Measurements from ENCODE around the gene CEP70.
"Not testable (repeated sequence)": the region's sequence is repeated elsewhere in the genome, so short reads cannot be mapped to it uniquely, and the experiment has no call there.

CEP70 gene

DNA sequence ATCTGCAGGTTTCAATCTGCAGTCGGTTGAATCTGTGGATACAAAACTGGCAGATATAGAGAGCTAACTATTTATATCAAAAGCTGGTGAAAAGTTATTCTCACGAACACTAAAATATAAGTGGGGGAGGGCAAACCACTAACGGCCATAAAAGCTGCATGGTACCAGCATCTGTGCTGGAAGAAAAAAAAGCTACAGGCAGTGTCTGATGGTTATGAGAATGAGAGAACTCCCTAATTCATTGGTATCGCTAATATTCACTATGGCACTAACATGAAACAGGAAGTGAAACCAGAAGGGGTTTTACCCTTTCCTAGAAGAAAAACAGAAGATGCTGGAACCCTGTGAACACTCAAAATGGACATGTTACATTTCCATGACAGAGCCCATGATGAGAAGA is 15.9 kb downstream of the CEP70 start:
- H3K9me3 ChIP-seq (ENCODE audit: severe bottlenecking), result peaks cover under 1% of the 10 kb centered on the region
- DNase-seq (ENCODE audit: low spot score) (no peak), ATAC-seq (ENCODE audit: low read depth) (no peak)
- H3K36me3 ChIP-seq (ENCODE audit: low read depth), result no peaks in the 10 kb centered on the region
- H3K4me1 ChIP-seq (ENCODE audit: insufficient read depth, poor library complexity, severe bottlenecking), result no peaks in the 10 kb centered on the region
- TF ChIP-seq, protein P1, sequence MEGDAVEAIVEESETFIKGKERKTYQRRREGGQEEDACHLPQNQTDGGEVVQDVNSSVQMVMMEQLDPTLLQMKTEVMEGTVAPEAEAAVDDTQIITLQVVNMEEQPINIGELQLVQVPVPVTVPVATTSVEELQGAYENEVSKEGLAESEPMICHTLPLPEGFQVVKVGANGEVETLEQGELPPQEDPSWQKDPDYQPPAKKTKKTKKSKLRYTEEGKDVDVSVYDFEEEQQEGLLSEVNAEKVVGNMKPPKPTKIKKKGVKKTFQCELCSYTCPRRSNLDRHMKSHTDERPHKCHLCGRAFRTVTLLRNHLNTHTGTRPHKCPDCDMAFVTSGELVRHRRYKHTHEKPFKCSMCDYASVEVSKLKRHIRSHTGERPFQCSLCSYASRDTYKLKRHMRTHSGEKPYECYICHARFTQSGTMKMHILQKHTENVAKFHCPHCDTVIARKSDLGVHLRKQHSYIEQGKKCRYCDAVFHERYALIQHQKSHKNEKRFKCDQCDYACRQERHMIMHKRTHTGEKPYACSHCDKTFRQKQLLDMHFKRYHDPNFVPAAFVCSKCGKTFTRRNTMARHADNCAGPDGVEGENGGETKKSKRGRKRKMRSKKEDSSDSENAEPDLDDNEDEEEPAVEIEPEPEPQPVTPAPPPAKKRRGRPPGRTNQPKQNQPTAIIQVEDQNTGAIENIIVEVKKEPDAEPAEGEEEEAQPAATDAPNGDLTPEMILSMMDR (IDR thresholded peaks at IDR 0.05; ENCODE audit: poor library complexity, severe bottlenecking), result no peak
- no peaks in the 10 kb centered on the region for H3K27me3 ChIP-seq (ENCODE audit: insufficient read depth, poor library complexity, severe bottlenecking)
- no peak overlapping the region for H3K27ac ChIP-seq (ENCODE audit: poor library complexity, severe bottlenecking)
- no peak overlapping the region for H3K4me3 ChIP-seq (ENCODE audit: severe bottlenecking)

DNA sequence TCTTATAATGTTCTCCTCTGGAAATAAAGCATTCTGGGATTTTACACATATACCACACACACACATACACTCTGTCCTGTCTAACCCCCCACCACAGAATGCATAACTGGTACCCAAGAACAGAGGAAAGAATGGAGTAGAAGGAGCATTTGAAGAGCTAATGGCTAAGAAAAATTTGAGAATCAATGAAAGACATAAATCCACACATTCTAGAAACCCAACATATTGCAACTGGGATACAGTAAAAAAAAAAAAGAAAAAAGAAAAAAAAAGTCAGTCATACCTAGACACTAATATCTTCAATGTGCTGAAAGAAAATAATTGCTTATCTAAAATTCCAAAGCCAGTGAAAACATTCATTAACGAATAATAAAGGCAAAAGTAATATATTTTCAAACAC is 20.9 kb downstream of the CEP70 start:
- peaks cover 3% of the 10 kb centered on the region for H3K9me3 ChIP-seq (ENCODE audit: severe bottlenecking)
- no peaks in the 10 kb centered on the region for H3K27me3 ChIP-seq (ENCODE audit: insufficient read depth, poor library complexity, severe bottlenecking)
- H3K36me3 ChIP-seq (ENCODE audit: low read depth), result peaks cover 6% of the 10 kb centered on the region
- H3K4me3 ChIP-seq (ENCODE audit: severe bottlenecking), result no peak overlapping the region
- TF ChIP-seq, protein P1 (IDR thresholded peaks at IDR 0.05; ENCODE audit: poor library complexity, severe bottlenecking), result no peak
- ATAC-seq (ENCODE audit: low read depth) (no peak), DNase-seq (ENCODE audit: low spot score) (no peak)
- H3K4me1 ChIP-seq (ENCODE audit: insufficient read depth, poor library complexity, severe bottlenecking), result no peaks in the 10 kb centered on the region
- H3K27ac ChIP-seq (ENCODE audit: poor library complexity, severe bottlenecking), result no peak overlapping the region

DNA sequence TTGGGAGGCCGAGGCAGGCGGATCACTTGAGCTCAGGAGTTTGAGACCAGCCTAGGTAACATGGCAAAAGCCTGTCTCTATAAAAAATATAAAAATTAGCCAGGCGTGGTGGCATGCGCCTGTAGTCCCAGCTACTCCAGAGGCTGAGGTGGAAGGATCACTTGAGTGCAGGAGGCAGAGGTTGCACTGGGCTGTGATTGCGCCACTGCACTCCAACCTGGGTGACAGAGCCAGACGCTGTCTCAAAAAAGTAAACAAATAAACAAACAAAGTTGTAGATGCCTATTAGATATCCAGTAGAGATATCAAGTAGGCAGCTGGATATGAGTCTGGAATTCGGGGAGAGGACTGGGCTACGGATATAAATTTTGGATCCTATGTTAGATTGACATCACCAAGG is 24.4 kb downstream of the CEP70 start:
- not testable (repeated sequence) for DNase-seq (ENCODE audit: low spot score); ATAC-seq (ENCODE audit: low read depth); H3K4me1 ChIP-seq (ENCODE audit: insufficient read depth, poor library complexity, severe bottlenecking); H3K4me3 ChIP-seq (ENCODE audit: severe bottlenecking); H3K27me3 ChIP-seq (ENCODE audit: insufficient read depth, poor library complexity, severe bottlenecking); H3K27ac ChIP-seq (ENCODE audit: poor library complexity, severe bottlenecking); H3K36me3 ChIP-seq (ENCODE audit: low read depth); H3K9me3 ChIP-seq (ENCODE audit: severe bottlenecking)

DNA sequence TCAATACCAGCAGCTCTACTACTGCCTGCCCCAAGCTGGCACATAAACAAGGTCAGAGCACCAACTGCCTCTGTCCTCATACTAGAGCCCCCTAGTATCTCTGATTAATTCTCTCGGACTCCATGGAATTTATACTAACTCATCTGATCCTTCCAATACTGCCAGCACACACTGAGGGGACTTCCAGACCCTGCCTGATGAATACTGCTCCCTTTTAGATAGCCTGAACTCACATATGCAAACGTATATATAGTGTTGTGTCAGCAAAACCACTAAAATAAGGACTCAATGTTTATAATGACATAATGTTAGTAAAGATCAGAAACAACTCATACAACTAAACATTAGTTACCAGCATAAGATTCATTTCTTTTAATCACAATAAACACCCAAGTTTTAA is 25.0 kb downstream of the CEP70 start:
- no peak for DNase-seq (ENCODE audit: low spot score)

DNA sequence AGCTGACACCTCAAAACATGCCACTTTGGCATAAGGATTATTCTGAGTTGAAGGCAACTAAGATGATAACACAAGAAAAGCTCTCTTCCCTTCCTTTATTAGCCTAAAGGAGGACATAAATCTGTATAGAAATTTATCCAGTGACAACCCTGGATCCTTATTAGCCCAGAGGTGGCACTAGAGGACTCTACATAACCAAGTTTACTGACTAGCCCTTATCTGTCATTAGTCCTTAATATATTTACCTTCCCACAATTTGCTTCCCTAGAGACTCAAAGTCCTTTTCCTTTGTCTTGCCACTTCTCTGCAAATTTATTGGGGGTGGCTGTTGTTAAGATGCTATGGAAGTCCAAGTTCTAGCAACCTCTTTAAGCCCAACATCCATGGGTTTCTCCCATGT is 26.7 kb downstream of the CEP70 start:
- no peak overlapping the region for H3K4me3 ChIP-seq (ENCODE audit: severe bottlenecking)
- TF ChIP-seq, protein P1 (IDR thresholded peaks at IDR 0.05; ENCODE audit: poor library complexity, severe bottlenecking), result no peak
- ATAC-seq (ENCODE audit: low read depth), result no peak
- H3K9me3 ChIP-seq (ENCODE audit: severe bottlenecking), result no peaks in the 10 kb centered on the region
- no peaks in the 10 kb centered on the region for H3K4me1 ChIP-seq (ENCODE audit: insufficient read depth, poor library complexity, severe bottlenecking)
- no peak overlapping the region for H3K27ac ChIP-seq (ENCODE audit: poor library complexity, severe bottlenecking)
- DNase-seq (ENCODE audit: low spot score), result no peak
- H3K27me3 ChIP-seq (ENCODE audit: insufficient read depth, poor library complexity, severe bottlenecking), result no peaks in the 10 kb centered on the region
- H3K36me3 ChIP-seq (ENCODE audit: low read depth), result no peaks in the 10 kb centered on the region

More for the DNA sequence above, 25.0 kb downstream of the CEP70 start:
- H3K27me3 ChIP-seq (ENCODE audit: insufficient read depth, poor library complexity, severe bottlenecking), result no peaks in the 10 kb centered on the region
- TF ChIP-seq, protein P1 (IDR thresholded peaks at IDR 0.05; ENCODE audit: poor library complexity, severe bottlenecking), result no peak
- H3K9me3 ChIP-seq (ENCODE audit: severe bottlenecking), result peaks cover 3% of the 10 kb centered on the region
- H3K36me3 ChIP-seq (ENCODE audit: low read depth), result peaks cover 6% of the 10 kb centered on the region
- H3K4me3 ChIP-seq (ENCODE audit: severe bottlenecking), result no peak overlapping the region
- H3K4me1 ChIP-seq (ENCODE audit: insufficient read depth, poor library complexity, severe bottlenecking), result no peaks in the 10 kb centered on the region
- H3K27ac ChIP-seq (ENCODE audit: poor library complexity, severe bottlenecking), result no peak overlapping the region
- no peak for ATAC-seq (ENCODE audit: low read depth)

DNA sequence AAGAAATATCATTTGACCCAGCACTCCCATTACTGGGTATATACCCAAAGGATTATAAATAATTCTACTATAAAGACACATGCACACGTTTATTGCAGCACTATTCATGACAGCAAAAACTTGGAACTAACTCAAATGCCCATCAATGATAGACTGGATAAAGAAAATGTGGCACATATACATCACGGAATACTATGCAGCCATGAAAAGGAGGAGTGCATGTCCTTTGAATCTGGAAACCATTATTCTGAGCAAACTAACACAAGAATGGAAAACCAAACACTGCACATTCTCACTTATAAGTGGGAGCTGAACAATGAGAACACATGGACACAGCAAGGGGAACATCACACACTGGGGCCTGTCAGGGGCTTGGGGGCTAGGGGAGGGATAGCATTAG is 27.8 kb downstream of the CEP70 start:
- DNase-seq (ENCODE audit: low spot score); H3K36me3 ChIP-seq (ENCODE audit: low read depth); H3K27ac ChIP-seq (ENCODE audit: poor library complexity, severe bottlenecking); ATAC-seq (ENCODE audit: low read depth); H3K4me1 ChIP-seq (ENCODE audit: insufficient read depth, poor library complexity, severe bottlenecking); H3K27me3 ChIP-seq (ENCODE audit: insufficient read depth, poor library complexity, severe bottlenecking); H3K4me3 ChIP-seq (ENCODE audit: severe bottlenecking); H3K9me3 ChIP-seq (ENCODE audit: severe bottlenecking): not testable (repeated sequence)

DNA sequence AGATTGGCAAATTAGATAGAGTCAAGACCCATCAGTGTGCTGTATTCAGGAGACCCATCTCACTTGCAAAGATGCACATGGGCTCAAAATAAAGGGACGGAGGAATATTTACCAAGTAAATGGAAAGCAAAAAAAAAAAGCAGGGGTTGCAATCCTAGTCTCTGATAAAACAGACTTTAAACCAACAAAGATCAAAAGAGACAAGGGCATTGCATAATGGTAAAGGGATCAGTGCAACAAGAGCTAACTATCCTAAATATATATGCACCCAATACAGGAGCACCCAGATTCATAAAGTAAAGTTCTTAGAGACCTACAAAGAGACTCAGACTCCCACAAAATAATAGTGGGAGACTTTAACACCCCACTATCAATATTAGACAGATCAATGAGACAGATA is 31.2 kb downstream of the CEP70 start:
- not testable (repeated sequence) for DNase-seq (ENCODE audit: low spot score); ATAC-seq (ENCODE audit: low read depth); H3K4me1 ChIP-seq (ENCODE audit: insufficient read depth, poor library complexity, severe bottlenecking); H3K9me3 ChIP-seq (ENCODE audit: severe bottlenecking); H3K27ac ChIP-seq (ENCODE audit: poor library complexity, severe bottlenecking); H3K27me3 ChIP-seq (ENCODE audit: insufficient read depth, poor library complexity, severe bottlenecking); H3K4me3 ChIP-seq (ENCODE audit: severe bottlenecking); H3K36me3 ChIP-seq (ENCODE audit: low read depth)

Data from RWPE2 (cell line).